ENCODE results near the gene RAET1L. TPM values are rescaled to one million over a fixed set of nuclear protein-coding genes. Genes with fewer than 3 reads are reported as not detected.
"Not testable (repeated sequence)": the region's sequence is repeated elsewhere in the genome, so short reads cannot be mapped to it uniquely, and the experiment has no call there.

RAET1L gene
- total RNA-seq, 1 experiment from 2014 or later: not detected

DNA sequence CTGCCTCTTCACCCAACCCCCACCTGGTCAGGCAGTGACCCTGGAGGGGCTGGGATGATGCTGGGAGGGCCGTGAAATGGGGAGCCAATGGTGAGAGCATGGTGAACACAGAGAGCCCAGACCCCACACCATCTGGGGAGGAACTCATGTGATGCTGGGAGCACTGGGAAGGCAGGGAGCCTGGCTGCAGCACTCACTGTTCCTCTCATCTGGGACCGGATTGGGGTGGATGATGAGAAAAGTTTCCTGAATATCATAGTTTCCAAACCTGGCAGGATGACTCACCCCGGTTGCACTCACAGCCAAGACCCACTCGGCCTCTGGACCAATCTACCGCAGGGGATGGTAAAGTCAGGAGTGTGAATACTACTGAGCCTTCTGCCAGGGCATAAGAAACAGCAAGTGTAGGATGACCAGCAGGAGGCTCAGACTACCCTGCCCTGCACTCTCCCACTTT is 39.8 kb downstream of the RAET1L start:
- in situ Hi-C loops (cut with HindIII; ENCODE audit: low pct_unique_long_range_greater_than_20kb, low sequenced_read_pairs): no loop called here
- DNase-seq (ENCODE audit: low read depth, low spot score): no peak

DNA sequence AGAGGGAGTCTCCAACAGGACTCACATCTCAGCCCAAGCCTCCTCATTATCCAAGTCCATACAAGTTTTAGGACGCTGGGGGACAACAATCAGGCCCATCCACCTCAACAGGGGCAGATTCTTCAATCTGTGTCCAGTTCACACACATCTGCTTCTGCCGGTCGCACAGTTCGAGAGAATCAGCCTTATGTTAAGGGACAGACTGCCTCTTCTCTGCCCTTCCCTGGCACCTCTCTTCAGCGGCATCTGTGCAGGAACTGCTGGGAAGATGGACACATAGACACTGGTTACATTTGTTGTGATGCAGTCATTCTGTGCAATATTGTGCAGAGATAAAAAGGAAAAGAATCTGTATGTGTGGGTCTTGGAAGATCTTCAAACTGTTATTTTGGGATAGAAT is 40.6 kb downstream of the RAET1L start:
- in situ Hi-C loops (cut with HindIII; ENCODE audit: low pct_unique_long_range_greater_than_20kb, low sequenced_read_pairs): no loop called here
- DNase-seq (ENCODE audit: low read depth, low spot score): no peak

DNA sequence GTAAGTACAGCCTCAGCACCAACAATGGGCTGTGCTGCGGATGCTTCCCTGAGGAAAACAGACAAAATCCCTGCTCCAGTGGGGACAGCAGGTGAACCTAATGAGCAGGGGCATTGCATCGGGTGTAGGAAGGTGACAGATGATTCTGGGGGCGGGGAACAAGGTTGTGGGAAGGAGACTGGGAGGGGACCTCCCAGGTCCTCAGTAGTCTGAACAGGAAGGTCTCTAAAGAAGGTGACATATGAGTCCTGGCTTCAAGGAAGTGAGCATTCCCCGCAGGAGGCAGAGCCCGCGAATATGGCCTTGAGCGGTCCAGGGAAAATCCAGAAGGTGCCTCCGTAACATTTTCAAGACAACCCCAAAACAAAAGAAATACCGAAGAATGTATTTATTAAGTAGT is 42.2 kb downstream of the RAET1L start:
- DNase-seq (ENCODE audit: low read depth, low spot score): no peak
- in situ Hi-C loops (cut with HindIII; ENCODE audit: low pct_unique_long_range_greater_than_20kb, low sequenced_read_pairs): no loop called here

DNA sequence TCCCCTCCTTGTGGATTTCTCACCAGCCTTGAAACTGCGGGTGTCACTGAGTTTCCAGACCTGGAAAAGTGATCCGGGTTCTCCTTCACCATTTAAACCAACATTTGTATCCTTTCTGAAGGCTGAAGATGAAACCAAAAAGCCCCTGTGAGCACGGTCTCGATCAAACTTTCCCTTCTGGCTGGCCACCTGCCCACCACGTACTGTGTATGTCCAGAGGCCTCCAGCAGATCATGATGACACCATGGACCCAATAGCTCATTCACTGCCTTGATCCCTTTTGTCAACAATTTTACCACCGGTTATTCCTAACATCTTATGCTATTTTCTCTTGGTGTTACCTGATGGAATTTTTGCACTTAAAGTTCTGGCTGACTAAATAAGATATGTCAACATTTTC is 46.0 kb downstream of the RAET1L start:
- in situ Hi-C loops (cut with HindIII; ENCODE audit: low pct_unique_long_range_greater_than_20kb, low sequenced_read_pairs): no loop called here
- no peak for DNase-seq (ENCODE audit: low read depth, low spot score)

DNA sequence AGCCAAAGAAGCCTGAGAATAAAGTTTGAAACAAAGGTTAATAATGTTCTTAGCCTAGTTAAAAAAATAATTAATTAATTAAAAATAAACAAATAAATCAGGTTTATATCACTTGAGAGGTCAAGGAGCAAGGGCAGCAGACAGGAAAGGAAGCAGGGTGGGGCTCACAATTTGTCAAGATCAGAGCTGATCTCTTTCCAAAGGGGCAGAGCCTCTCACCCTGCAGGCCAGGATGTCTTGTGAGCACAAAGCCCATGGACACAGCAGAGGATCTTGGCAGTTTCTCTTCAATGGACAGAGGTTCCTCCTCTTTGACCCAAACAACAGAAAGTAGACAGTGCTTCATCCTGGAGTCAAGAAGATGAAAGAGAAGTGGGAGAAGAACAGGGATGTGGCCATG is 46.7 kb downstream of the RAET1L start:
- in situ Hi-C loops (cut with HindIII; ENCODE audit: low pct_unique_long_range_greater_than_20kb, low sequenced_read_pairs): no loop called here
- DNase-seq (ENCODE audit: low read depth, low spot score): no peak

DNA sequence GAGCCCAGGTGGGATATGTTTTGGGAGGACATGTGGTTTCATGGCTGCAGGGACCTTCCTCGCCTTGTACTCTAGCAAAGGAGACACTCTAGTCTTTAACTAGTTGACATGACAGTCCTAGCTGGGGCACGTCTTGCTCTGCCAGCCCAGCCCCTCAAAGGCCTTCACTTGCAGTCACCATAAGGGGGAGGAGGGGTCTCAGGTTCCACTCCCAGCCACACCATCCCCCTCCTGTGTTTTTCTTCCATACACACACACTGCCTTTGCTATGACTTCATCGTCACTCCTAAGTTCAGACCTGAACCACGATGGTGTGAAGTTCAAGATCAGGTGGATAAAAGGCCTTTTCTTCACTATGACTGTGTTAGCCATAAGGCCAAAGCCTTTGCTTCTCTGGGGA is 48.1 kb downstream of the RAET1L start:
- in situ Hi-C loops (cut with HindIII; ENCODE audit: low pct_unique_long_range_greater_than_20kb, low sequenced_read_pairs): no loop called here
- DNase-seq (ENCODE audit: low read depth, low spot score): no peak

DNA sequence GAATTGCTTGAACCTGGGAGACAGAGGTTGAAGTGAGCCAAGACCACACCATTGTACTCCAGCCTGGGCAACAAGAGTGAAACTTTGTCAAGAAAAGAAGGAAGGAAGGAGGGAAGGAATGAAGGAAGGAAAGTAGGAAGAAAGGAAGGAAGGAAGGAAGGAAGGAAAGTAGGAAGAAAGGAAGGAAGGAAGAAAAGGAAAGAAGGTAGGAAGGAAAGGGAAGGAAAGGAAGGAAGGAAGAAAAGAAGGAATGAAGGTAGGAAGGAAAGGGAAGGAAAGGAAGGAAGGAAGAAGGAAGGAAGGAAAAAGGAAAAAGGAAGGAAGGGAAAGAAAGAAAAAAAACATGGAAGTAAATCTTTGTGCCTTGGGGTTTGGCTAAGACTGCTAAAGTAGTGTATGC is 49.9 kb downstream of the RAET1L start:
- DNase-seq (ENCODE audit: low read depth, low spot score): no peak
- in situ Hi-C loops (cut with HindIII; ENCODE audit: low pct_unique_long_range_greater_than_20kb, low sequenced_read_pairs): no loop called here

DNA sequence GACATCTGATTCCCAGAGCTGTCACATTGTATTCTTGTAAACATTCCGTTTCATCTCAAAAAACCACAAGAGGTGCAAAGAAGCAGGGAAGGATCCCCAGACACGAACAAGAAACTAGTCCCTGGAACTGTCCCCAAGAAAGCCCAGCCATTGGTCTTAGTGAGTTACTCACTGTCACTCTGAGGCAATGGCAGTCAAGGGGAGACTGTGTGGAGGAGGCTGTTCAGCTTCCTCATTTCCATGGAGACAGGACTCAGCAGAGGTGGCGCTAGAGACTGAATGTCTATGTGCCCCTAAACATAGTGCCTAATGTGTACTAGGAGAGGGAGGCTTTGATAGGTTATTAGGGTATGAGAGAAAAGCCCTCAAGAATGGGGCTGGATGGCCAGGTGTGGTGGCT is 50.5 kb downstream of the RAET1L start:
- in situ Hi-C loops (cut with HindIII; ENCODE audit: low pct_unique_long_range_greater_than_20kb, low sequenced_read_pairs): no loop called here
- DNase-seq (ENCODE audit: low read depth, low spot score): no peak

DNA sequence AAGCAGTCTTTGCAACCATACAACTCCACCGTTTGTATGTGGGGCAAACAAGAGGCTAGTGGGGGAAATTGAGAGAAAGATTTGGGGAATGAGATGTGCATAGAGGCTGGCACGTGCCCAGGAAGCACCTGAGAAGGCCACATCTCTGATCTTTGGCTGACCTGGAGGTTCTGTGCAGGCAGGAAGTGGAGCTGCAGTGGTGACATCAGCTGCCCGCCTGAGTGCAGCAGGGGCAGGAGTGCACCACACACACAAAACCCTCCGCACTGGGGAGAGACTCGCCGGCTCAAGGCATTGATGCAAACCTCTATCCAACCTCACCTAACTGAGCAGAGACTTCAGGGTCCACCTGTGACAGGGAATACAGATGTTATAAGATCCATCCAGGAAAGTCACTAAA is 50.9 kb downstream of the RAET1L start:
- DNase-seq (ENCODE audit: low read depth, low spot score); in situ Hi-C loops (cut with HindIII; ENCODE audit: low pct_unique_long_range_greater_than_20kb, low sequenced_read_pairs): not testable (repeated sequence)

DNA sequence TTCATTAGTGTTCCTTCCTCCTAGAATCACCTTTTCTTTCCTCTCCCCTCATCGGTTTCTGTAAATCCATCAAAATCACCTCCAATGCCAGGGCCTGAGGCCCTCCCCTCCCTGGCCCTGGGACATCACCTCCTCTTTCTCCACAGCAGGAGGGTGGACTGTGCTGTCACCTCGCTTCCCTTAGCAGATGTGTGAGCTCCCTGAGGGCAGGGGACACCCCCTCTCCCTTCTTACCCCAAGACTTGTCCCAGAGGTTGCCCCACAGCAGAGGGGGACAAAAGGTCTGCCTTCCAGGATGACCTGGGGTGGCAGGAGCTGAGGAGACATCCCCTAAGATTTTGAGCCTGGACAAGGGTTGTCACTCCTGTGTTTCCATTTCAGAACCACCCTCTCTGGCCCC is 55.7 kb downstream of the RAET1L start:
- in situ Hi-C loops (cut with HindIII; ENCODE audit: low pct_unique_long_range_greater_than_20kb, low sequenced_read_pairs): no loop called here
- no peak for DNase-seq (ENCODE audit: low read depth, low spot score)

DNA sequence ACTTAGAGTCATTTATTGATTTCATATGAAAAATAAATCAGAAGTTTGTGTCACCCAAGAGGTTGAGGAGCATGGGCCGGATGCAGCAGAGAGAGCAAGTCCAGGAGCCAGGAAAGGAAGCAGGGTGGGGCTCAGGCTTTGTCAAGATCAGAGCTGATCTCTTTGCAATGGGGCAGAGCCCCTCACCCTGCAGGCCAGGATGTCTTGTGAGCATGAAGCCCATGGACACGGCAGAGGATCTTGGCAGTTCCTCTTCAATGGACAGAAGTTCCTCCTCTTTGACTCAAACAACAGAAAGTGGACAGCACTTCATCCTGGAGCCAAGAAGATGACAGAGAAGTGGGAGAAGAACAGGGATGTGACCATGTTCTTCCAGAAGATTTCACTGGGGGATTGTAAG is 56.4 kb downstream of the RAET1L start:
- DNase-seq (ENCODE audit: low read depth, low spot score); in situ Hi-C loops (cut with HindIII; ENCODE audit: low pct_unique_long_range_greater_than_20kb, low sequenced_read_pairs): not testable (repeated sequence)

Other genes with a start within 250 kb of the RAET1L start
- 25.5 and 27.3 TPM in 2 replicates for gene LRP11, start 161.2 kb downstream of the RAET1L start, total RNA-seq (2014; rRNA removed; shearing (Covaris generic))
- not detected in 2 replicates for gene RAET1E, start 127.4 kb downstream of the RAET1L start, total RNA-seq (2014; rRNA removed; shearing (Covaris generic))
- gene RAET1G, start 102.4 kb downstream of the RAET1L start, total RNA-seq (2014; rRNA removed; shearing (Covaris generic)): not detected in 2 replicates
- 0.37 and 0.61 TPM in 2 replicates for gene ULBP2, start 83.5 kb downstream of the RAET1L start, total RNA-seq (2014; rRNA removed; shearing (Covaris generic))
- not detected in 2 replicates for gene ULBP1, start 61.6 kb downstream of the RAET1L start, total RNA-seq (2014; rRNA removed; shearing (Covaris generic))
- gene ULBP3, start 43.6 kb upstream of the RAET1L start, total RNA-seq (2014; rRNA removed; shearing (Covaris generic)): 2.7 and 4.2 TPM in 2 replicates
- 0.11 TPM in 1 of 2 replicates, not detected in the other for gene PPP1R14C, start 117.5 kb upstream of the RAET1L start, total RNA-seq (2014; rRNA removed; shearing (Covaris generic))